Posterior vena cava (tissue), 2 donors: ENCODE results near the gene CBFB. TPM values are rescaled to one million over a fixed set of nuclear protein-coding genes. Genes with fewer than 3 reads are reported as not detected.
"Not testable (repeated sequence)": the region's sequence is repeated elsewhere in the genome, so short reads cannot be mapped to it uniquely, and the experiment has no call there.

Experiments used
- DNase-seq: peaks from one replicate; pipeline ENCODE4 v3.0.0-alpha.2; 2020; ENCODE audit warnings: low spot score
- intact Hi-C, 2 donors: fragments of 100-400 bp; cut with DNase I; formaldehyde crosslinking; loops; one replicate each; pipeline versions ENCODE4 v1.14.1 to v1.14.2; 2022 to 2023
- total RNA-seq, 2 donors: library from RNA; stranded (reverse); fragmentation: NEBNext Ultra II Directional; extraction: Animal tissue kit (Norgen Biotek cat#: 25700); gene quantifications; one replicate each; pipeline ENCODE4 v1.2.1, GENCODE V29; 2021
- donor health status: DM: yes; HTN: yes; CAD: no.
- donor health status: DM: yes; HTN: yes; CAD: no.

CBFB gene
- total RNA-seq, 2 donors from 2014 or later = 39.7 to 42.0 TPM

GRCh38 chr16:67034487-67034886 lies 5.5 kb downstream of the CBFB start:
- no peak for DNase-seq
- intact Hi-C loops = no loop called here

GRCh38 chr16:67035364-67035763 lies 6.4 kb downstream of the CBFB start:
- intact Hi-C loops = no loop called here
- DNase-seq = no peak

- intact Hi-C loops = no loop called here
- DNase-seq = no peak
Measured at GRCh38 chr16:67036323-67036741, 7.4 kb downstream of the CBFB start.

GRCh38 chr16:67039260-67040020 lies 10.5 kb downstream of the CBFB start:
- DNase-seq = no peak
- intact Hi-C loops = no loop called here

GRCh38 chr16:67040166-67040565 lies 11.2 kb downstream of the CBFB start:
- DNase-seq = no peak
- intact Hi-C loops = no loop called here

GRCh38 chr16:67040906-67041305 lies 12.0 kb downstream of the CBFB start:
- intact Hi-C loops = no loop called here
- DNase-seq = no peak

GRCh38 chr16:67041520-67041919 lies 12.6 kb downstream of the CBFB start:
- intact Hi-C loops, DNase-seq: not testable (repeated sequence)

GRCh38 chr16:67043420-67043819 lies 14.5 kb downstream of the CBFB start:
- DNase-seq = no peak
- intact Hi-C loops = no loop called here

GRCh38 chr16:67050796-67051195 lies 21.8 kb downstream of the CBFB start:
- DNase-seq = no peak
- intact Hi-C loops = no loop called here

GRCh38 chr16:67052399-67052798 lies 23.4 kb downstream of the CBFB start:
- intact Hi-C loops = no loop called here
- DNase-seq = no peak

GRCh38 chr16:67053767-67054334 lies 24.9 kb downstream of the CBFB start:
- DNase-seq = no peak
- intact Hi-C loops = no loop called here

- intact Hi-C loops = no loop called here
- DNase-seq = no peak
Measured at GRCh38 chr16:67054901-67055300, 26.0 kb downstream of the CBFB start.

- DNase-seq = no peak
- intact Hi-C loops = no loop called here
Measured at GRCh38 chr16:67055712-67056487, 27.0 kb downstream of the CBFB start.

- intact Hi-C loops = no loop called here
- DNase-seq = no peak
Measured at GRCh38 chr16:67063008-67063407, 34.1 kb downstream of the CBFB start.

- no peak for DNase-seq
- intact Hi-C loops = no loop called here
Measured at GRCh38 chr16:67068212-67068753, 39.3 kb downstream of the CBFB start.

- intact Hi-C loops = no loop called here
- DNase-seq = no peak
Measured at GRCh38 chr16:67071476-67072048, 42.6 kb downstream of the CBFB start.

- intact Hi-C loops = no loop called here
- DNase-seq = no peak
Measured at GRCh38 chr16:67075331-67075730, 46.4 kb downstream of the CBFB start.

- DNase-seq = no peak
- intact Hi-C loops = no loop called here
Measured at GRCh38 chr16:67077871-67078270, 48.9 kb downstream of the CBFB start.

GRCh38 chr16:67082100-67082499 lies 53.2 kb downstream of the CBFB start:
- intact Hi-C loops = no loop called here
- no peak for DNase-seq

GRCh38 chr16:67082891-67083290 lies 53.9 kb downstream of the CBFB start:
- DNase-seq = no peak
- intact Hi-C loops = no loop called here
